Effector memory CD8-positive, alpha-beta T cell (primary cell): ENCODE measurements around the gene KRT13.

Experiments used
- ATAC-seq: fragments of 150-1000 bp; cut with Tn5 transposase; replicated peaks from 2 replicates; pipeline ENCODE4 v1.10.0; 2021; ENCODE audit warnings: mild to moderate bottlenecking, moderate library complexity
- DNase-seq, 3 experiments: peaks; one replicate each; pipeline ENCODE4 v3.0.0; 2021
- H3K27ac Mint-ChIP-seq, 2 donors: one replicate each; pipeline ENCODE4 v1.8.0; 2022; ENCODE audit warnings: mild to moderate bottlenecking in 2 of 2, mixed read lengths in 2 of 2, moderate library complexity in 2 of 2
- H3K27me3 Mint-ChIP-seq, 2 donors: one replicate each; pipeline ENCODE4 v1.8.0; 2022; ENCODE audit warnings: mixed read lengths in 2 of 2
- H3K36me3 Mint-ChIP-seq: one replicate; pipeline ENCODE4 v1.8.0; 2022; ENCODE audit warnings: mild to moderate bottlenecking, moderate library complexity, mixed read lengths; ENCODE audit not compliant: insufficient read depth
- H3K4me1 Mint-ChIP-seq, 2 donors: one replicate each; pipeline ENCODE4 v1.8.0; 2022; ENCODE audit warnings: low read depth in 2 of 2, mixed read lengths in 2 of 2
- H3K4me3 Mint-ChIP-seq, 2 donors: one replicate each; pipeline ENCODE4 v1.8.0; 2022; ENCODE audit warnings: mild to moderate bottlenecking in 2 of 2, mixed read lengths in 2 of 2, moderate library complexity in 2 of 2
- H3K9me3 Mint-ChIP-seq, 2 donors: one replicate each; pipeline ENCODE4 v1.8.0; 2022; ENCODE audit warnings: mixed read lengths in 2 of 2

Gene KRT13

DNA sequence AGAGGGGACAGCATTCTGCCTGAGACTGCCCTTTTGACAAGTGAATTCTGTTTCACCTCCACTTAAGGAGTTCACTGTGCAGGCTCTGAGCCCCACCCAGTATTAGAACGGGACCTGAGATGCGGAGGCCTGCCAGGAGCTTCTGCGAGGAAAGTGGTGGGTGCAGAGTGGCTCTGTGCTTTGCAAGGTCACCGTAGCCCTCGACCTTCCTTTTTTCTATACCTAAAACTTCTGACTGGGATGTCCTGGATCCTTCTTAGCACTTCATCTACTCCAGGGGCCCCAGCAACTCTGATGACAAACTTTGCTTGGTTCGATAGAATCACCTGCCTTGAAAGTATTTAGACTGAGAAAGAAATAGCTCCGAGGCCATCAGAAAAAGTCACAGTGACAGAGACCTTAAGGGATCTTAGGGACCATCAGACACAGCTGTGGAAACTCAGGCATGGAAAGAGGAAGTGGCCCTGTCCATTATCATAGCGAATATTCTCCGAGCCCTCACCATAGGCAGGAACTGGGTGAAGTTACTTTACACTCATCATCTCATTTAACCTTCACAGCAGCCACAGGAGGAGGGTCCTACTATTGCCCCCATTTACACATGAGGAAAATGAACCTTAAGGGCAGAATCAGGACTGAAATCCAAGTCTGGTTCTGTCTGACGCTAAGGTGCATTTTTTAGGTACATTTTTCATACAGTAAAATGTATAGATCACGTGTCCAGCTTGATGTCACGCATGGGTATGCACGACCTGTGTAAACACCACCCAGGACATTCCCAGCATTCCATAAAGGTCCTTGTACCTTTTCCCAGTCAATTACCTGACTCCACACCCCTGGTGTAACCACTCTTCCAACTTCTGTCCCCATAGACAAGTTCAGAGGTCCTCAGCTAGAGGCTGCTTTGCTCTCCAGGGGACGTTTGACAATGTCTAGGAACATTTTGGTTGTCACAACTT, 676 bp upstream of the KRT13 start:
- Mint-ChIP-seq H3K27ac (no peak overlapping the region), H3K9me3 (no peaks in the 10 kb centered on the region), H3K27me3 (peaks cover 6 to 15% of the 10 kb centered on the region in 2 donors), H3K4me3 (no peak overlapping the region), H3K36me3 (no peaks in the 10 kb centered on the region), H3K4me1 (no peaks in the 10 kb centered on the region)
- ATAC-seq (no peak), DNase-seq (no peak)

DNA sequence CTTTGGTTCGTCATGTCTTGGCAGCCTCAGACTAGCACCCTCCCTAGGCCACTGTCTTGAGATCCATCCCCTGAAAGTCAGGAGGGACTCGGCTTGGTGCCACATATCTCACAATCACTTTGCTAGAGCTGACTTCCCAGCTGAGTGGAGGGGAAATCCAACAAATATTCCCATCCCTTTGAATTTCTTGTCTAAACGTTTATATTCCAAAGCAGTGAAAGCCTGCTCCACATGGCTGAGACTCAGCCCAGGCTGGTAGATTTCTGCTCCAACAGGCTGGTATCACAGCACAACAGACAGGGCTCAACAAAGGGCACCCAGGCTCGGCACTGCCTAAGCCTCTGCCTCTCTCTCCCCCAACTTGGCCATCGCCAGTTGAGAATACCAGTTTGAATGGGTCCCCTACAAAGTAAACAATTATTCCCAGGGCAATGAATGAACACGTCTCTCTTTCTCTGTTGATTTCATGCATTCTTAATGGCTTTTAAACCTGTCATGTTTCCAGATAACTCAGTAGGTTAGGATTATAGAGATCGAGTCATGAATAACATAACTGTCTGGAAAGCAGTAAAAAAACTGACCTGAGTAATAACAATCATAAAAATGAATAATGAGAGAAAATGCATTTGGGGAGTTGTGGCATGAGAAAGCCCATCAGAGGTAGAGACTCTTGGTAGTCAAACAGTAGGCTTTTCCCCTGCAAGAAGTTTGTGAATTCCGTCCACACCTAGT, 1.0 kb downstream of the KRT13 start:
- no peaks in the 10 kb centered on the region for H3K9me3 Mint-ChIP-seq
- no peaks in the 10 kb centered on the region for H3K36me3 Mint-ChIP-seq
- no peaks in the 10 kb centered on the region for H3K4me1 Mint-ChIP-seq

DNA sequence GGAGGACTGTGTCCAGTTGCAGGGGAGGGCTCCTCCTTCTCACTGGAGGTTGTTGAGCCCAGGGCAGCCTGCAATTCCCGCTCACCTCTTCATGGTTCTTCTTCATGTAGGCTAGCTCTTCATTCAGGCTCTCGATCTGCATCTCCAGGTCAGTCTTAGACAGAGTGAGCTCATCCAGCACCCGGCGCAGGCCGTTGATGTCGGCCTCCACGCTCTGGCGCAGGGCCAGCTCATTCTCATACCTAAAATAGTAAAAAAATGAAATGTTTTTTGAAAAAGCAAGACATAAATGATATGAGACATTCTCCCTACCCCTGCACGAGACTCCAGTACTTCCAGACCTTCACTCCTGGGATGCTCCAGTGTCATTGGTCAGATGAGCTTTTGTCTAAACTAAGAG, 2.2 kb downstream of the KRT13 start:
- Mint-ChIP-seq H3K9me3 (no peaks in the 10 kb centered on the region), H3K27ac (no peak overlapping the region), H3K27me3 (peaks cover 25 to 34% of the 10 kb centered on the region in 2 donors), H3K4me1 (peaks cover 0 to 4% of the 10 kb centered on the region in 2 donors), H3K4me3 (no peak overlapping the region), H3K36me3 (no peaks in the 10 kb centered on the region)
- DNase-seq (no peak), ATAC-seq (no peak)

More for the DNA sequence above, 1.0 kb downstream of the KRT13 start:
- DNase-seq: no peak
- Mint-ChIP-seq H3K27ac (no peak overlapping the region), H3K27me3 (peaks cover 16 to 23% of the 10 kb centered on the region in 2 donors), H3K4me3 (no peak overlapping the region)
- ATAC-seq: no peak

DNA sequence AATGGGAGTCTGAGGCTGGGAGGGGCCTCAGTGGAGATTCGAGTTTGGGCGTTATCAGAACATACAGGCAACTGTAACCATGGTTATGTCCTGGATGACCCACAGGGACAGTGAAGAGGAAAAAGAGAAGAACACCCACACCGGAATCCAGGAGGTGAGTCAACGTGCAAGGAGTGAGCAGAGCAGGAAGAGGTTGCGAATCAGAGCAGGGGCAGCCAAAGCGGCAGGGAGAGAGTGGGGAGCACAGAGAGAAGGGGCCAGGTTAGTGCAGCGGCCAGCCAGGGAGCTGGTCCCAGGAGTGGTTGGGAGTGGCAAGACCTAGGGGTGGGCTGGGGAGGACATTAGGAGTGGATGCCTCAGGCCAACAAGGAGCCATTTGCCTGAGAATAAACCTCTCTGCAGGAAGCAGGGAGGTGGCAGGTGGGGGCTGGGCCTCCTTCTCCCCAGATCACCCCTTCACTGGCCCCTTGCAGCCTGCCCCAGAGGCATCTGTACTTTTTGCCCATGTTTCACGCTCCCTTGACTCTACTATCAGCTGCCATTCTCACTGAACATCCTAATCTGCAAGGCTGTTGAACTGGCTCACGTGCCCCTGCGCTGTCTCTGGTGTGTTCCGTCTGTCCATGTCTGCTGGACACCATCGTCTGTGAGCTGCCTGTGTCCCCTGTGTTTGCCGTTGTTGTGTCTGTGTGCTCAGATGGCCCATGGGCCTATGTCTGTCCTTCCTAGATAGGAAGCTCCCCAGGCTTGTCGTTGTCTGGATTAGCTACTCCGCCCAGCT, 5.1 kb downstream of the KRT13 start:
- peaks cover 0 to 12% of the 10 kb centered on the region in 2 donors for H3K4me1 Mint-ChIP-seq
- no peak for ATAC-seq
- H3K9me3 Mint-ChIP-seq: no peaks in the 10 kb centered on the region
- H3K36me3 Mint-ChIP-seq: no peaks in the 10 kb centered on the region
- no peak overlapping the region for H3K4me3 Mint-ChIP-seq
- no peak for DNase-seq
- H3K27ac Mint-ChIP-seq: no peak overlapping the region
- H3K27me3 Mint-ChIP-seq: peaks cover 25 to 34% of the 10 kb centered on the region in 2 donors

DNA sequence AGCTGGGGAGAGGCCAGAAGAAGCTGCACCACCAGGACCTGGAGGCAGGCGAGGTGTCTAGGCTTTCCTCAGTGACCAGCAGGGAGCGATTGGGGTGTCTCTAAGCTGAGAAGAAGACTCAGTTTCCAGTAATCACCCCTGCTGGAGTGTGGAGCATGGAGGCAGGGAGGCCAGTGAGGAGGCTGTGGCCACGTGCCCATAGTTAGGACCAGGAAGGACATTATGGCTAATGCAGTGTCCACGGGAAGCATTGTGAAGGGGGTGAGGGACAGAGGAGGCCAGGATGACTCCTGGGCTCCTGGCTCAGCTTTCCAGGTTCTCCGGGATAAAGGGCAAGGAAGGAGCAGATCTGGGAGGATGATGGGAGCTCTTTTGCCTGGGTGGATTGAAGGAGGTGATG, 5.7 kb downstream of the KRT13 start:
- Mint-ChIP-seq H3K27me3 (peaks cover 25 to 34% of the 10 kb centered on the region in 2 donors), H3K4me3 (no peak overlapping the region), H3K27ac (no peak overlapping the region), H3K9me3 (no peaks in the 10 kb centered on the region), H3K36me3 (no peaks in the 10 kb centered on the region), H3K4me1 (peaks cover 0 to 12% of the 10 kb centered on the region in 2 donors)
- DNase-seq: no peak
- ATAC-seq: no peak

DNA sequence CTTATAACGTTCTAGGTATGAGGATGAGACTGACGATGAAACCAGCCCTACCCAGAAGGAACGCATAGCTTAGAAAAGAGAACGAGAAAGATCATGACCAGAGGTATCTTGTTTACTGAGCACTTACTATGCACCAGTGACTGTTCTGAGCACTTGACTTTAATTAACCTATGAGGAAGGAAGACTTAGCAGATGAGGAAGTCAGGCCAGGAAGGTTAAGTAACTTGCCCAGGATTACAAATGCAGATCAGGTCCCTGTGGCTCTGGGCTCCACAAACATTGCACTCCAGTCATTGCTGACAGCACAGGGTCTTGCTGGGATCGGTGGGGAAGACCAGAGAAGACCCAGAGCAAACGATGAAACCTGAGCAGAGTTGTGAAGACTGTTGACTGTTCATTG, 7.1 kb downstream of the KRT13 start:
- ATAC-seq (peak; percentile 17), DNase-seq (no peak)
- Mint-ChIP-seq H3K27me3 (peaks cover 25 to 34% of the 10 kb centered on the region in 2 donors), H3K4me3 (no peak overlapping the region), H3K27ac (no peak overlapping the region), H3K4me1 (peaks cover 0 to 12% of the 10 kb centered on the region in 2 donors), H3K36me3 (no peaks in the 10 kb centered on the region), H3K9me3 (no peaks in the 10 kb centered on the region)

DNA sequence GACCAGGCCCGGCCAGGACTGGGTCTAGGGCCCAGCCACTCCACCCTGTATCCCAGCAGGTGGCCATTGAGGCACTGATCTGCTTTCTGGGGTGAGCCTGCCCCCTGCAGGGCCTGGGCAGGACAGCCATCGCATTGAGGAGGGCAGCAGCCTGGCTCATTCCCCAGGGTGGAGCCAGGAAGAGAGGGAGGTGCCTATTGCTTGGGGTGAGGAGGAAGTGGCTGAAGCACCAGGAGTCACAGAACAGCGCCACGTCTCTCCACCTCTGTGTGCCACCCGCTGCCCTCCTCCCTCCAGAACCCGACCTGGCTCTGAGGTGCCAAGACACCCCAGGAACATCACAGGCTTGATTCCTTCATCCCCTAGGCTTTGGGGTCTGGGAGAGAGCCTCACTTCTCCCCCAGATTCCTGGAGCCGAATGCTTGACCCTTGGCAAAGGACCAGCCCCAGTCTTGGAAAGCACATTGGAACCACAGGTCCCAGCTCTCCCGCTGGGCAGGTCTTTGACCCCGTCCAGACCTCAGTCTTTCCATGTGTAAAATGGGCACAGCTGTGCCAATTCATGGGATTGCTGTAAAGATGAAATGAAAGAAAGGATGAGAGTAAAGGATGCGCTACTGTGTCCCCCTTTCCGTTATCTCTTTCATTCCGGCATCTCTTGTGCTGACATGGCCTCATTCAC, 8.5 kb downstream of the KRT13 start:
- Mint-ChIP-seq H3K27me3 (peaks cover 25 to 34% of the 10 kb centered on the region in 2 donors), H3K9me3 (no peaks in the 10 kb centered on the region), H3K27ac (peak overlapping the region in 1 of 2 donors; percentile 33), H3K4me1 (peaks cover 0 to 13% of the 10 kb centered on the region in 2 donors), H3K36me3 (no peaks in the 10 kb centered on the region), H3K4me3 (peak overlapping the region in 1 of 2 donors; percentile 16)
- ATAC-seq: peak; percentile 78
- peak; percentile 21 to 44 (median 29) for DNase-seq

DNA sequence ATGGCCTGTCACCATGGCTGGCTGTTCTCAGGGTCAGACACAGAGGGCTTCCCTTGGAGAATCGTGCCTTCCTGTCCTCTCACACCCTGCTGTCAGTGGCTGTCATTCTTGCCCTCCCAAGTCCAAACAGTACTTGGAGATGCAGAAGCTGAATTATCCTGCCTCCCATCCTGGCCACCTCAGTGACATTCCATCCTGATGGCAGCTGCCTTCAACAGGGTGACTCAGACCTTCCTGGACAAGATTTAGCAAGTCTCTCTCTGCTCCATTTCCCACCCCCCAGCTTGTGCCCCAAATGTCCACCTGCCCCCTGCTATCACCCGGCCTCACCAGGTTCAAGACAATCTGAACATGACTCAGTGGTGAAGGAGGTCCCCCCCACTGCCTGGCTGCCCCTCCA, 10.9 kb downstream of the KRT13 start:
- ATAC-seq: no peak
- Mint-ChIP-seq H3K36me3 (no peaks in the 10 kb centered on the region), H3K9me3 (no peaks in the 10 kb centered on the region), H3K27me3 (peaks cover 13 to 16% of the 10 kb centered on the region in 2 donors), H3K4me1 (peaks cover 9 to 20% of the 10 kb centered on the region in 2 donors), H3K27ac (peak overlapping the region in 1 of 2 donors; percentile 64), H3K4me3 (no peak overlapping the region)
- DNase-seq: no peak

DNA sequence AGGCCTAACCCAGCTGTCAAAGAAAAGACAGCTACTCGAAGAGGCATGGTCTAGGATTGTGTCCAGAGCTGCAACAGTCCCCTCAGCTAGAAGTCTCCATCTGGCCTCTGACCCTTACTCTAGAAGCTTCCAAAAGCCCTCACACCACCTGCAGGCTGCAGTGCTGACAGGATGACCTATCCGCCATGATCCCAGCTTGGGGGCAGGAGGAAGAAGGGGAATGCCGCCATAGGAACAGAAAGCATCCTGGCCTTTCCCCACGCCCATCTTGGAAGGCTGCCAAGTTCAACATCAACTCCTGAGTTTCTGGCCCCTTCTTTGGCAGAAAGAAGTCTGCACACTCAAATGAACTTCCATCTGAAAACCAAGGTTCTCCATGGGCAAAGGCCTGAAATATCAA, 12.6 kb downstream of the KRT13 start:
- Mint-ChIP-seq H3K27ac (peak overlapping the region in 1 of 2 donors; percentile 38), H3K4me3 (no peak overlapping the region), H3K27me3 (peaks cover 0 to 6% of the 10 kb centered on the region in 2 donors), H3K4me1 (peaks cover 9 to 16% of the 10 kb centered on the region in 2 donors), H3K9me3 (no peaks in the 10 kb centered on the region), H3K36me3 (no peaks in the 10 kb centered on the region)
- DNase-seq (no peak), ATAC-seq (no peak)

DNA sequence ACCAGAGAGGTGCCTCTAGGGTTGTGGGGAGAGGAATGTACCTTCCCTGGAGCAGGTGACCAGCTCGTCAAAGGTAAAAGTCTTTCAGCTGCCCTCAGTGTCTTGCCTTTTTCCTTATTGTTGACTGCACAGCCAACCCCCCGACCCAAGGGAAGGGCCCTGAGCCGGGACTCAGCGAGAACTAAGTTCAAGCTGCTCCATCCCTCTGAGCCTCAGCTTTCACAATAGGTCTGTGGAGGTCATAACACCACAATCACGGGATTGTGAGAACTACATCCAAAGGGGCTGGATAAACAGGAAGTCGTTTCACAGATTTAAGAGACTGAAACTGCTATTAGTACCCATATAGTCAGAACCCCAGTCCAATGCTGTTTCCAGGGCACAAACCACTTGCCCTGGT, 13.1 kb downstream of the KRT13 start:
- Mint-ChIP-seq H3K4me3 (no peak overlapping the region), H3K36me3 (no peaks in the 10 kb centered on the region), H3K9me3 (no peaks in the 10 kb centered on the region), H3K27me3 (peaks cover 0 to 6% of the 10 kb centered on the region in 2 donors), H3K27ac (peak overlapping the region in 1 of 2 donors; percentile 38), H3K4me1 (peaks cover 9 to 16% of the 10 kb centered on the region in 2 donors)
- ATAC-seq: no peak
- no peak for DNase-seq

DNA sequence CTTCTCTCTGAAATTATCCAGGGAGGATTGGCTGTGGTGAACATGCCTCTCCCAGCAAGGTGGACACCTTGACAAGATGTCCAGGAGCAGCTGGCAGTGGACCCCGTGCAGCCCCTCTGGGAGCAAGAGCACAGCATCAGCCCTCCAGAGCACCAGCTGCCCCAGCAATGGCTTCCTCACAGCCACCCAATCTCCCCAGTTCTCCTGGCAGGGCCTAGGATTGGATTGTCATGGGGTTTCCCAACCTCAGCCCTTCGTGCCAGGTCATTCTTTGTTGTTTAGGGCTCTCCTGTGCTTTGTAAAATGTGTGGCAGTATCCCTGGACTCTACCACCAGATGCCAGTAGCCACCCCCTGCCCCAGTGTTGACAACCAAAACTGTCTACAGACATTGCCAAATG, 13.9 kb downstream of the KRT13 start:
- DNase-seq (no peak), ATAC-seq (no peak)
- Mint-ChIP-seq H3K4me3 (no peak overlapping the region), H3K9me3 (no peaks in the 10 kb centered on the region), H3K27ac (no peak overlapping the region), H3K4me1 (peaks cover 9% of the 10 kb centered on the region in 2 donors), H3K27me3 (peaks cover 4 to 7% of the 10 kb centered on the region in 2 donors), H3K36me3 (no peaks in the 10 kb centered on the region)

DNA sequence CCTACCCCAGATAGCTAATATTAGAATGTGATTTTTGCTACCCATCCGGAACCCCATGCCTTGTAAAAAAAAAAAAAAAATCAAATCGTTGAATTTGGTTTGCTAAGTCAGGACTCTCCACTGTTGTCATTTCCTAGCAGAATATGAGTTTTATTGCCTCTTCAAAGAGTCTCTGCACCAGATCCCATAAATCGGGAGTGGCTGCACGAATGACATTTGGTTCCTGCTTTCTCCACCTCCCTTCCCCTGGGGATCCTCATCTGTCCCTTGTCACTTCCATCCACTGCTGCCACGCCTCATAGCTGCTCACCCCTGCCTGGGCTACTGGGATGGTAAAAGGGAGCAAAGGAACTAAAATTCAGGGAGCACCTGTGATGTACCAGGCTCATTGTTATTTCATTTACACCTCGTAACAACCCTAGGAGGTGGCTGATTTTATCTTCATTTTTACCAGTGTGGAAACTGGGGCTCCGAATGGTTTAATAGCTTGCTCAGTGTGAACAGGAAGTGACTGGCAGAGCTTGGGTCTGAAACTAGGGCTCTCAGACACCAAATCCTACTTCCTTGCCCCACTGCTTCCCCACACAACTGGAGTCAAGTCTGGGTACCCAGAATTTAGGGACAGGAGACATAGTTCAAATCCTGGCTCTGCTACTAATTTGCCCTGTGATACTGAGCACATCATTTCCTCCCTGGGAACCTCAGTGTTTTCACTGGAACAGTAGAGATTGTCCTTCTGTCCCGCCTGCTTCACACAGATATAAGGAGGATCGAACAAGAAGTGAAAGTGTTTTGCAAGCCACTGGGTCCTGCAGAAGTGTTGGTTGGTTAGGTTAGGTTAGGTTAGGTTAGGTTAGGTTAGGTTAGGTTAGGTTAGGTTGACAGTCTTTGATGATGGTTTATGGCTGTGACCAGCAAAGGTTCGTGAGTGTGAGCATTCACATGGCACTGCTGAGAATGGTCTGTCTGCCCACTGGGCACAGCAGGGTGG, 15.1 kb downstream of the KRT13 start:
- Mint-ChIP-seq H3K27ac (peak overlapping the region in 1 of 2 donors; percentile 3), H3K4me1 (peaks cover 11 to 12% of the 10 kb centered on the region in 2 donors), H3K4me3 (no peak overlapping the region), H3K36me3 (no peaks in the 10 kb centered on the region), H3K9me3 (no peaks in the 10 kb centered on the region), H3K27me3 (peaks cover 12 to 14% of the 10 kb centered on the region in 2 donors)
- ATAC-seq (no peak), DNase-seq (no peak)
